Activated naive CD4-positive, alpha-beta T cell treated with anti-CD3 and anti-CD28 coated beads, Interleukin-2, amount 50 U/mL, for 24 hours (primary cell): ENCODE results near the gene DIDO1.
A peak's percentile ranks its signal among the peaks of the same experiment; 100 is the strongest.

ENCODE experiments used
- H3K27ac Mint-ChIP-seq: one replicate; pipeline ENCODE4 v1.8.0; 2021; ENCODE audit warnings: mild to moderate bottlenecking, mixed read lengths
- H3K27me3 Mint-ChIP-seq: one replicate; pipeline ENCODE4 v1.8.0; 2021; ENCODE audit warnings: mixed read lengths
- H3K36me3 Mint-ChIP-seq: one replicate; pipeline ENCODE4 v1.8.0; 2021; ENCODE audit warnings: mixed read lengths
- H3K4me1 Mint-ChIP-seq: one replicate; pipeline ENCODE4 v1.8.0; 2021; ENCODE audit warnings: mixed read lengths
- H3K4me3 Mint-ChIP-seq: one replicate; pipeline ENCODE4 v1.8.0; 2021; ENCODE audit warnings: mild to moderate bottlenecking, mixed read lengths
- H3K9me3 Mint-ChIP-seq: one replicate; pipeline ENCODE4 v1.8.0; 2021; ENCODE audit warnings: mixed read lengths

Gene DIDO1

GRCh38 chr20:62926229-62927127 lies at the start of gene DIDO1:
Gene DIDO1 (minus strand): TSS chr20:62926505.
- Mint-ChIP-seq H3K27me3 (no peaks in the 10 kb centered on the region), H3K36me3 (no peaks in the 10 kb centered on the region), H3K9me3 (no peaks in the 10 kb centered on the region), H3K27ac (peak within 1 kb of the TSS; percentile 95), H3K4me3 (peak within 1 kb of the TSS; percentile 96), H3K4me1 (peaks cover 67% of the 10 kb centered on the region)

GRCh38 chr20:62975251-62975760 lies 49.0 kb upstream of the DIDO1 start:
- Mint-ChIP-seq H3K4me3 (no peak overlapping the region), H3K27me3 (peaks cover 21% of the 10 kb centered on the region), H3K4me1 (peaks cover 40% of the 10 kb centered on the region), H3K36me3 (no peaks in the 10 kb centered on the region), H3K9me3 (no peaks in the 10 kb centered on the region), H3K27ac (no peak overlapping the region)

GRCh38 chr20:62972845-62973745 lies 46.8 kb upstream of the DIDO1 start:
- H3K9me3 Mint-ChIP-seq: no peaks in the 10 kb centered on the region
- no peak overlapping the region for H3K4me3 Mint-ChIP-seq
- no peaks in the 10 kb centered on the region for H3K36me3 Mint-ChIP-seq
- H3K27ac Mint-ChIP-seq: no peak overlapping the region
- H3K27me3 Mint-ChIP-seq: peaks cover 15% of the 10 kb centered on the region
- H3K4me1 Mint-ChIP-seq: peaks cover 30% of the 10 kb centered on the region

- Mint-ChIP-seq H3K4me1 (peaks cover 21% of the 10 kb centered on the region), H3K36me3 (no peaks in the 10 kb centered on the region), H3K9me3 (no peaks in the 10 kb centered on the region), H3K4me3 (peak overlapping the region; percentile 71), H3K27ac (peak overlapping the region; percentile 66), H3K27me3 (peaks cover 14% of the 10 kb centered on the region)
Measured at GRCh38 chr20:62971950-62972844, 45.9 kb upstream of the DIDO1 start.

- Mint-ChIP-seq H3K9me3 (no peaks in the 10 kb centered on the region), H3K36me3 (no peaks in the 10 kb centered on the region), H3K4me3 (peak overlapping the region; percentile 2), H3K27ac (peak overlapping the region; percentile 5), H3K27me3 (peaks cover 14% of the 10 kb centered on the region), H3K4me1 (peaks cover 17% of the 10 kb centered on the region)
Measured at GRCh38 chr20:62971211-62971949, 45.1 kb upstream of the DIDO1 start.

GRCh38 chr20:62970307-62971210 lies 44.3 kb upstream of the DIDO1 start:
- peaks cover 16% of the 10 kb centered on the region for H3K4me1 Mint-ChIP-seq
- no peak overlapping the region for H3K27ac Mint-ChIP-seq
- H3K27me3 Mint-ChIP-seq: peaks cover 13% of the 10 kb centered on the region
- H3K36me3 Mint-ChIP-seq: no peaks in the 10 kb centered on the region
- no peaks in the 10 kb centered on the region for H3K9me3 Mint-ChIP-seq
- no peak overlapping the region for H3K4me3 Mint-ChIP-seq

- no peaks in the 10 kb centered on the region for H3K36me3 Mint-ChIP-seq
- no peak overlapping the region for H3K27ac Mint-ChIP-seq
- peaks cover 11% of the 10 kb centered on the region for H3K27me3 Mint-ChIP-seq
- peaks cover 16% of the 10 kb centered on the region for H3K4me1 Mint-ChIP-seq
- no peaks in the 10 kb centered on the region for H3K9me3 Mint-ChIP-seq
- no peak overlapping the region for H3K4me3 Mint-ChIP-seq
Measured at GRCh38 chr20:62969939-62970306, 43.6 kb upstream of the DIDO1 start.

GRCh38 chr20:62969179-62969760 lies 43.0 kb upstream of the DIDO1 start:
- Mint-ChIP-seq H3K27me3 (peaks cover 7% of the 10 kb centered on the region), H3K27ac (no peak overlapping the region), H3K36me3 (no peaks in the 10 kb centered on the region), H3K4me1 (peaks cover 16% of the 10 kb centered on the region), H3K4me3 (no peak overlapping the region), H3K9me3 (no peaks in the 10 kb centered on the region)

- H3K4me3 Mint-ChIP-seq: no peak overlapping the region
- no peak overlapping the region for H3K27ac Mint-ChIP-seq
- peaks cover 14% of the 10 kb centered on the region for H3K4me1 Mint-ChIP-seq
- H3K9me3 Mint-ChIP-seq: no peaks in the 10 kb centered on the region
- H3K27me3 Mint-ChIP-seq: peaks cover 4% of the 10 kb centered on the region
- H3K36me3 Mint-ChIP-seq: no peaks in the 10 kb centered on the region
Measured at GRCh38 chr20:62968378-62969178, 42.3 kb upstream of the DIDO1 start.

- Mint-ChIP-seq H3K4me3 (no peak overlapping the region), H3K4me1 (peaks cover 12% of the 10 kb centered on the region), H3K27me3 (peaks cover 4% of the 10 kb centered on the region), H3K27ac (no peak overlapping the region), H3K9me3 (no peaks in the 10 kb centered on the region), H3K36me3 (no peaks in the 10 kb centered on the region)
Measured at GRCh38 chr20:62967628-62968351, 41.5 kb upstream of the DIDO1 start.

GRCh38 chr20:62967149-62967501 lies 40.8 kb upstream of the DIDO1 start:
- no peaks in the 10 kb centered on the region for H3K9me3 Mint-ChIP-seq
- peaks cover 8% of the 10 kb centered on the region for H3K4me1 Mint-ChIP-seq
- H3K36me3 Mint-ChIP-seq: no peaks in the 10 kb centered on the region
- peaks cover 1% of the 10 kb centered on the region for H3K27me3 Mint-ChIP-seq
- no peak overlapping the region for H3K27ac Mint-ChIP-seq
- H3K4me3 Mint-ChIP-seq: no peak overlapping the region
